OCI-LY1 (cell line): ENCODE measurements around the gene MEIOB.
"Not testable (repeated sequence)": the region's sequence is repeated elsewhere in the genome, so short reads cannot be mapped to it uniquely, and the experiment has no call there.

Experiments
- H2AFZ ChIP-seq: fragments of 200-600 bp; sonication (generic), shearing (Covaris generic); 2 replicates; pipeline ENCODE4 v1.6.0; 2014; ENCODE audit warnings: antibody characterized with exemption, mild to moderate bottlenecking, low read length
- H3F3A ChIP-seq: fragments of 200-600 bp; sonication (generic), shearing (Covaris generic); 2 replicates; pipeline ENCODE4 v1.6.0; 2014; ENCODE audit warnings: mild to moderate bottlenecking, antibody characterized with exemption, low read length, moderate library complexity; ENCODE audit not compliant: insufficient read depth
- H3K27ac ChIP-seq: fragments of 200-600 bp; sonication (generic); 2 replicates; pipeline ENCODE4 v1.5.1; 2014; ENCODE audit warnings: low read length, mixed run types, mild to moderate bottlenecking, low read depth; ENCODE audit not compliant: poor library complexity, severe bottlenecking
- H3K27me3 ChIP-seq: fragments of 200-600 bp; sonication (generic); 2 replicates; pipeline ENCODE4 v1.6.0; 2014; ENCODE audit warnings: antibody characterized with exemption, mild to moderate bottlenecking, low read length, moderate library complexity; ENCODE audit not compliant: insufficient read depth
- H3K36me3 ChIP-seq: fragments of 200-600 bp; sonication (generic); 2 replicates; pipeline ENCODE4 v1.6.1; 2014; ENCODE audit warnings: mild to moderate bottlenecking, antibody characterized with exemption, low read length, moderate library complexity, mixed read lengths; ENCODE audit not compliant: insufficient read depth
- H3K4me1 ChIP-seq: fragments of 200-600 bp; sonication (generic); 2 replicates; pipeline ENCODE4 v1.5.1; 2014; ENCODE audit warnings: mild to moderate bottlenecking, low read length, moderate library complexity; ENCODE audit not compliant: insufficient read depth, severe bottlenecking
- H3K4me2 ChIP-seq: fragments of 200-600 bp; sonication (generic), shearing (Covaris generic); 2 replicates; pipeline ENCODE4 v1.6.1; 2014; ENCODE audit warnings: low read length
- H3K4me3 ChIP-seq: fragments of 200-600 bp; sonication (generic); 2 replicates; pipeline ENCODE4 v1.5.1; 2014; ENCODE audit warnings: low read length, low read depth, mild to moderate bottlenecking, mixed read lengths; ENCODE audit not compliant: poor library complexity, severe bottlenecking
- H3K79me2 ChIP-seq: fragments of 200-600 bp; shearing (Covaris generic); 2 replicates; pipeline ENCODE4 v1.6.1; 2016; ENCODE audit warnings: mixed run types, low read length, mixed read lengths; ENCODE audit not compliant: insufficient read depth
- H3K9ac ChIP-seq: fragments of 200-600 bp; sonication (generic), shearing (Covaris generic); 2 replicates; pipeline ENCODE4 v1.6.1; 2014; ENCODE audit warnings: mild to moderate bottlenecking, low read length, mixed read lengths
- H3K9me2 ChIP-seq: fragments of 200-600 bp; sonication (generic), shearing (Covaris generic); 2 replicates; pipeline ENCODE4 v1.6.1; 2014; ENCODE audit warnings: low read depth, mild to moderate bottlenecking, low read length, mixed read lengths
- H3K9me3 ChIP-seq: fragments of 200-600 bp; shearing (Covaris generic); 2 replicates; pipeline ENCODE4 v1.6.1; 2014; ENCODE audit warnings: low read length, mixed read lengths
- H4K20me1 ChIP-seq: fragments of 200-600 bp; sonication (generic), shearing (Covaris generic); 2 replicates; pipeline ENCODE4 v1.6.0; 2016; ENCODE audit warnings: mild to moderate bottlenecking, low read length; ENCODE audit not compliant: insufficient read depth
- EZH2 ChIP-seq: fragments of 200-600 bp; sonication (generic), shearing (Covaris generic); IDR thresholded peaks from 2 replicates; pipeline ENCODE4 v1.8.0; 2017; ENCODE audit warnings: borderline replicate concordance, mixed run types, mild to moderate bottlenecking, antibody characterized with exemption, low read length, moderate library complexity, mixed read lengths
- TF ChIP-seq, protein P1 (sequence below): fragments of 200-600 bp; sonication (generic), shearing (Covaris generic); IDR thresholded peaks from 2 replicates; pipeline ENCODE4 v1.5.1; 2017; ENCODE audit warnings: mild to moderate bottlenecking, antibody characterized with exemption, low read length, moderate library complexity, mixed read lengths

Gene MEIOB

DNA sequence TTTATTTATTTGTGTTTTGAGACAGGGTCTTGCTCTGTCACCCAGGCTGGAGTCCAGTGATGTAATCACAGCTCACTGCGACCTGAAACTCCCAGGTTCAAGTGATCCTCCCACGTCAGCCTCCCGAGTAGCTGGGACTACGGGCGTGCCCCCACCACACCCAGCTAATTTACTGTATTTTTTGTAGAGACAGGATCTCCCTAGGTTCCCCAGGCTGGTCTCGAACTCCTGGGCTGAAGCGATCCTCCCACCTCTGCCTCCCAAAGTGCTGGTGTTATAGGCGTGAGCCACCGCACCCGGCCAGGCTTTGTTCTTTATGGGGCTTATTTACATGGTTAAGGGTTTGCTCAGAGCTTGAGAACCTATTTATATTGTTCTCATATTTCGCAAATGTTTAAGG, 5.8 kb upstream of the MEIOB start:
- Histone ChIP-seq H3K27me3 (no peaks in the 10 kb centered on the region), H3K9me2 (no peaks in the 10 kb centered on the region), H3K4me1 (peaks cover 16% of the 10 kb centered on the region), H3K9ac (no peak overlapping the region), H4K20me1 (no peaks in the 10 kb centered on the region), H3K79me2 (no peaks in the 10 kb centered on the region), H3K4me2 (no peak overlapping the region), H3K4me3 (no peak overlapping the region), H3F3A (peaks cover 3% of the 10 kb centered on the region; the same call in 1 of the 2 replicates), H2AFZ (no peak overlapping the region), H3K27ac (no peak overlapping the region), H3K9me3 (no peaks in the 10 kb centered on the region), H3K36me3 (no peaks in the 10 kb centered on the region)
- TF ChIP-seq, protein P1, sequence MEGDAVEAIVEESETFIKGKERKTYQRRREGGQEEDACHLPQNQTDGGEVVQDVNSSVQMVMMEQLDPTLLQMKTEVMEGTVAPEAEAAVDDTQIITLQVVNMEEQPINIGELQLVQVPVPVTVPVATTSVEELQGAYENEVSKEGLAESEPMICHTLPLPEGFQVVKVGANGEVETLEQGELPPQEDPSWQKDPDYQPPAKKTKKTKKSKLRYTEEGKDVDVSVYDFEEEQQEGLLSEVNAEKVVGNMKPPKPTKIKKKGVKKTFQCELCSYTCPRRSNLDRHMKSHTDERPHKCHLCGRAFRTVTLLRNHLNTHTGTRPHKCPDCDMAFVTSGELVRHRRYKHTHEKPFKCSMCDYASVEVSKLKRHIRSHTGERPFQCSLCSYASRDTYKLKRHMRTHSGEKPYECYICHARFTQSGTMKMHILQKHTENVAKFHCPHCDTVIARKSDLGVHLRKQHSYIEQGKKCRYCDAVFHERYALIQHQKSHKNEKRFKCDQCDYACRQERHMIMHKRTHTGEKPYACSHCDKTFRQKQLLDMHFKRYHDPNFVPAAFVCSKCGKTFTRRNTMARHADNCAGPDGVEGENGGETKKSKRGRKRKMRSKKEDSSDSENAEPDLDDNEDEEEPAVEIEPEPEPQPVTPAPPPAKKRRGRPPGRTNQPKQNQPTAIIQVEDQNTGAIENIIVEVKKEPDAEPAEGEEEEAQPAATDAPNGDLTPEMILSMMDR, result no peak
- no peak for TF ChIP-seq EZH2

DNA sequence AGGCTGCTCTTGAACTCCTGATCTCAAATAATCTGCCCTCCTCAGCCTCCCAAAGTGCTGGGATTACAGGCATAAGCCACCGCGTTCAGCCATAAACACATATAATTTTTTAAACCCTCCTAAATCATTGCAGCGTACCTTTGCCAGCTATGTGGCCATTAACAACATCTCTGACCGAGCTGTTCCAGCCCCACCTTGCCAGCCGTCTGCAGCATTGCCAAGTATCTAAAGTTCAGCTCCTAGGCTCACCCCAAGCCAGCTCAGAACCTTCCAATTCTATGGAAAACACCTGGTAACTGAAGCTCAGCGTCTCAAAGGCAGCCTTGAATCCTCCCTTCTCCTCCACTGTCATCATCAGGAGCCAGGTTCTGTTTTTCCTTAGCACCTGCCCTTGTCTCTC, 5.1 kb upstream of the MEIOB start:
- Histone ChIP-seq H3K27me3 (no peaks in the 10 kb centered on the region), H3K36me3 (no peaks in the 10 kb centered on the region), H3K27ac (no peak overlapping the region), H3K4me3 (no peak overlapping the region), H4K20me1 (no peaks in the 10 kb centered on the region), H3K9ac (no peak overlapping the region), H3K4me1 (peaks cover 16% of the 10 kb centered on the region), H2AFZ (no peak overlapping the region), H3F3A (peaks cover 3% of the 10 kb centered on the region; the same call in 1 of the 2 replicates), H3K4me2 (no peak overlapping the region), H3K9me3 (no peaks in the 10 kb centered on the region), H3K9me2 (no peaks in the 10 kb centered on the region), H3K79me2 (no peaks in the 10 kb centered on the region)
- no peak for TF ChIP-seq EZH2
- TF ChIP-seq, protein P1, result no peak

- Histone ChIP-seq H3K4me2 (no peak overlapping the region), H3K36me3 (no peaks in the 10 kb centered on the region), H3K27ac (no peak overlapping the region), H3K4me1 (peaks cover 16% of the 10 kb centered on the region), H2AFZ (no peak overlapping the region), H3K27me3 (no peaks in the 10 kb centered on the region), H3K9me3 (no peaks in the 10 kb centered on the region), H3K4me3 (no peak overlapping the region), H3F3A (peaks cover 3% of the 10 kb centered on the region; the same call in 1 of the 2 replicates), H4K20me1 (no peaks in the 10 kb centered on the region), H3K9me2 (no peaks in the 10 kb centered on the region), H3K79me2 (no peaks in the 10 kb centered on the region), H3K9ac (no peak overlapping the region)
- TF ChIP-seq, protein P1, result no peak
- no peak for TF ChIP-seq EZH2
These were observed 4.5 kb upstream of the MEIOB start for GRCh38 chr16:1876468-1876867.

- H3K79me2 ChIP-seq, H4K20me1 ChIP-seq, H3K27me3 ChIP-seq, H3K27ac ChIP-seq, H2AFZ ChIP-seq, H3K9me3 ChIP-seq, H3K4me3 ChIP-seq, H3K9ac ChIP-seq, H3K9me2 ChIP-seq, H3K36me3 ChIP-seq, H3K4me2 ChIP-seq, H3F3A ChIP-seq: not testable (repeated sequence)
- peaks cover 16% of the 10 kb centered on the region for H3K4me1 ChIP-seq
These were observed 4.1 kb upstream of the MEIOB start for GRCh38 chr16:1876066-1876465.
